SK-N-SH (cell line): ENCODE data around the gene SIN3A. TPM values are rescaled to one million over a fixed set of nuclear protein-coding genes. Genes with fewer than 3 reads are reported as not detected.

Source experiments
- CTCF ChIA-PET: fragments of 300-600, 350-600 bp; formaldehyde crosslinking; extraction: SDS; loops from one replicate; lab custom pipeline; 2021; lab: Yijun Ruan, JAX
- POLR2A ChIA-PET: fragments of 350-600 bp; sonication (Branson Sonifier 250); formaldehyde crosslinking; extraction: SDS; loops from one replicate; lab custom pipeline; 2020; ENCODE audit warnings: antibody characterized with exemption, inconsistent platforms; lab: Yijun Ruan, JAX
- DNase-seq: peaks from one replicate; pipeline ENCODE4 v3.0.0; 2012
- H2AFZ ChIP-seq: fragments of 200-600 bp; sonication (generic); 2 replicates; pipeline ENCODE4 v1.8.1; 2016; ENCODE audit warnings: antibody characterized with exemption, mild to moderate bottlenecking, low read depth
- H3F3A ChIP-seq: fragments of 200-600 bp; sonication (generic); replicated peaks from 2 replicates; pipeline ENCODE3; 2016; ENCODE audit warnings: antibody characterized with exemption, mild to moderate bottlenecking; ENCODE audit not compliant: insufficient read depth
- H3K27ac ChIP-seq, 2 experiments: fragments of 200-500 bp in 1 of 2; fragments of 200-600 bp in 1 of 2; sonication (Bioruptor generic) in 1 of 2; sonication (generic), shearing (Covaris generic) in 1 of 2; 2 replicates each; pipeline versions ENCODE4 v1.5.1 to v1.6.1; 2014 to 2016; ENCODE audit warnings: low read depth in 2 of 2, inconsistent platforms in 1 of 2, low read length in 1 of 2, mild to moderate bottlenecking in 1 of 2, mixed read lengths in 1 of 2
- H3K27me3 ChIP-seq: fragments of 200-600 bp; sonication (generic), shearing (Covaris generic); 2 replicates; pipeline ENCODE4 v1.6.1; 2016; ENCODE audit warnings: mixed run types; ENCODE audit not compliant: insufficient read depth
- H3K36me3 ChIP-seq, 2 experiments: fragments of 200-500 bp in 1 of 2; fragments of 200-600 bp in 1 of 2; sonication (Bioruptor generic) in 1 of 2; sonication (generic) in 1 of 2; replicated peaks in 1 of 2; 2 replicates each; pipeline versions ENCODE3 to v1.5.1; 2014 to 2016; ENCODE audit warnings: low read length in 1 of 2, mild to moderate bottlenecking in 1 of 2; ENCODE audit not compliant: insufficient read depth in 2 of 2, control insufficient read depth in 1 of 2
- H3K4me1 ChIP-seq, 2 experiments: fragments of 200-500 bp in 1 of 2; fragments of 200-600 bp in 1 of 2; sonication (Bioruptor generic) in 1 of 2; sonication (generic), shearing (Covaris generic) in 1 of 2; 2 replicates each; pipeline versions ENCODE4 v1.5.1 to v1.6.1; 2014 to 2016; ENCODE audit warnings: low read depth in 1 of 2, low read length in 1 of 2, mixed run types in 1 of 2; ENCODE audit not compliant: insufficient read depth in 2 of 2, control insufficient read depth in 1 of 2
- H3K4me2 ChIP-seq: fragments of 200-600 bp; sonication (generic), shearing (Covaris generic); 2 replicates; pipeline ENCODE4 v1.6.1; 2017; ENCODE audit warnings: mixed run types
- H3K4me3 ChIP-seq, 2 experiments: fragments of 200-500 bp in 1 of 2; fragments of 200-600 bp in 1 of 2; sonication (Bioruptor generic) in 1 of 2; sonication (generic), shearing (Covaris generic) in 1 of 2; 2 replicates each; pipeline versions ENCODE4 v1.5.1 to v1.8.1; 2014 to 2016; ENCODE audit warnings: low read depth in 2 of 2, inconsistent platforms in 1 of 2, low read length in 1 of 2, mild to moderate bottlenecking in 1 of 2, mixed read lengths in 1 of 2, moderate library complexity in 1 of 2
- H3K79me2 ChIP-seq: fragments of 200-600 bp; sonication (generic); 2 replicates; pipeline ENCODE4 v1.8.1; 2017; ENCODE audit warnings: mild to moderate bottlenecking; ENCODE audit not compliant: insufficient read depth
- H3K9ac ChIP-seq: fragments of 200-600 bp; sonication (generic); 2 replicates; pipeline ENCODE4 v1.6.1; 2017; ENCODE audit warnings: mixed run types
- H3K9me2 ChIP-seq: fragments of 200-600 bp; sonication (generic); 2 replicates; pipeline ENCODE4 v1.6.1; 2017; ENCODE audit warnings: mixed run types
- H3K9me3 ChIP-seq: fragments of 200-600 bp; sonication (generic); 2 replicates; pipeline ENCODE4 v1.6.1; 2017; ENCODE audit warnings: mixed run types, mild to moderate bottlenecking, moderate library complexity
- H4K20me1 ChIP-seq: fragments of 200-600 bp; sonication (generic); 2 replicates; pipeline ENCODE4 v1.6.1; 2017; ENCODE audit warnings: mild to moderate bottlenecking, mixed run types; ENCODE audit not compliant: insufficient read depth
- FOSL2 ChIP-seq: IDR thresholded peaks from 2 replicates; pipeline ENCODE4 v1.4.0; 2012; ENCODE audit warnings: low read depth, mild to moderate bottlenecking, moderate library complexity, borderline replicate concordance
- FOXJ3 ChIP-seq: sonication (generic); formaldehyde crosslinking; IDR thresholded peaks from 2 replicates; pipeline ENCODE4 v1.5.1; 2020; ENCODE audit warnings: mild to moderate bottlenecking, missing genetic modification reagents
- GATA2 ChIP-seq: sonication (generic); formaldehyde crosslinking; IDR thresholded peaks from 2 replicates; pipeline ENCODE4 v1.5.0; 2020; ENCODE audit warnings: mild to moderate bottlenecking, missing genetic modification reagents
- MXI1 ChIP-seq: IDR thresholded peaks from 2 replicates; pipeline ENCODE4 v1.6.1; 2012; ENCODE audit warnings: mild to moderate bottlenecking, low read depth, low read length, improper control_type of control experiment
- NFIC ChIP-seq: IDR thresholded peaks from 2 replicates; pipeline ENCODE4 v1.4.0; 2012; ENCODE audit warnings: borderline replicate concordance
- POLR2AphosphoS5 ChIP-seq: IDR thresholded peaks from 2 replicates; pipeline ENCODE4 v1.6.1; 2012; ENCODE audit warnings: low read depth, low read length
- RCOR1 ChIP-seq: fragments of 150-350 bp; IDR thresholded peaks from 2 replicates; pipeline ENCODE4 v1.6.1; 2017; ENCODE audit warnings: antibody characterized with exemption, low read length
- RFX5 ChIP-seq: IDR thresholded peaks from 2 replicates; pipeline ENCODE4 v1.6.1; 2012; ENCODE audit warnings: mild to moderate bottlenecking, improper control_type of control experiment, low read length
- RXRA ChIP-seq: IDR thresholded peaks from 2 replicates; pipeline ENCODE4 v1.4.0; 2012; ENCODE audit warnings: low read depth, mild to moderate bottlenecking, borderline replicate concordance
- SMC3 ChIP-seq: IDR thresholded peaks from 2 replicates; pipeline ENCODE4 v1.6.1; 2012; ENCODE audit warnings: low read depth, low read length, improper control_type of control experiment
- TCF12 ChIP-seq: IDR thresholded peaks from 2 replicates; pipeline ENCODE4 v1.4.0; 2012
- TEAD4 ChIP-seq: IDR thresholded peaks from 2 replicates; pipeline ENCODE4 v1.4.0; 2012; ENCODE audit warnings: mild to moderate bottlenecking, borderline replicate concordance; ENCODE audit not compliant: insufficient read depth
- whole genome bisulfite sequencing: methylation state at CpG from one replicate; pipeline ENCODE4 v1.1.6; 2017; ENCODE audit warnings: low lambda C conversion rate; 5-methylcytosine and 5-hydroxymethylcytosine counted together
- polyA plus RNA-seq, 3 experiments: library from polyadenylated mRNA; depleted of rRNA; stranded (reverse); fragments of >200 nt; gene quantifications; 2 replicates each; pipeline ENCODE4 v1.2.3, GENCODE V29; 2012
- TF ChIP-seq, protein P1 (sequence below): fragments of 200-600 bp; sonication (generic); IDR thresholded peaks from 2 replicates; pipeline ENCODE4 v1.6.1; 2017; ENCODE audit warnings: antibody characterized with exemption, mild to moderate bottlenecking, moderate library complexity
- TF ChIP-seq, protein P2 (sequence below): fragments of 150-350 bp; IDR thresholded peaks from 2 replicates; pipeline ENCODE4 v1.6.1; 2016; ENCODE audit warnings: mild to moderate bottlenecking, low read depth, low read length
- TF ChIP-seq, protein P3 (sequence below): fragments of 150-350 bp; IDR thresholded peaks from 2 replicates; pipeline ENCODE4 v1.6.1; 2017; ENCODE audit warnings: antibody characterized with exemption, low read length, low read depth, borderline replicate concordance
- TF ChIP-seq, protein P4 (sequence below): IDR thresholded peaks from 2 replicates; pipeline ENCODE4 v1.4.0; 2012; ENCODE audit warnings: low read depth

The SIN3A gene
- polyA plus RNA-seq, 1 of the 3 experiments (the other 2 are of a cell fraction): 32.2 TPM

DNA sequence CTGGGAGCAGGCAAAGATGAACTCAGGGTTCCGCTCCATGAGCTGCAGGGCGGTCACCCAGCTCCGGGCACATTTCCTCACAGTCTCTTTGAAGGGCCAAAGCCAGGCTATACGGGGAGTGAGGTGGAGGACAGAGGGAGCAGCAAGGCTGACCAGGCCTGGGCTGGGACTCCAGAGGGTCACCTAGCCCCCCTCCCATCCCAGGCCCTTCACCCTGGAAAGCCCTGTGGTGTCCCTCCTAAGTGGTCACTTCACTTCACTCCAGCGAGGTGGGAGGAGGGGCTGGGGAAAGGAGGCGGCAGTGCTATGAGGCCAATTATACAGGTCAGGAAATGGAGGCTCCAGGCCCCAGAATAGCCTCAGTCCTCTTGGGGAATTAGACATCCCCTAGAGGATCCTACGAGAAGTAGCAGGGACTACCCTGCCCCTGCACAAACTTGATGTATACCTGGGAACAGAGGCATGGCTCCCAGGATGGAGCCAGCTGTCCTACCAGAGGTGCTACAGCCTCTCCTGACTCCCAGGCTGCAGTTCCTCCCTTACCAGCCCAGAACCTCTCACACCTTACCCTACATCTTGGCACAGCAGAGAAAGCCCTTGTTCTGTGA, 88.7 kb downstream of the SIN3A start:
- 98% methylated on average over 6 of the region's 7 CpGs for WGBS
- TF ChIP-seq TCF12 (no peak), RXRA (no peak), POLR2AphosphoS5 (no peak), FOXJ3 (CRISPR knock-in tag) (no peak), MXI1 (no peak), SMC3 (no peak), RCOR1 (no peak), FOSL2 (no peak), RFX5 (no peak), GATA2 (CRISPR knock-in tag) (no peak), TEAD4 (no peak), NFIC (no peak)
- TF ChIP-seq, protein P1, sequence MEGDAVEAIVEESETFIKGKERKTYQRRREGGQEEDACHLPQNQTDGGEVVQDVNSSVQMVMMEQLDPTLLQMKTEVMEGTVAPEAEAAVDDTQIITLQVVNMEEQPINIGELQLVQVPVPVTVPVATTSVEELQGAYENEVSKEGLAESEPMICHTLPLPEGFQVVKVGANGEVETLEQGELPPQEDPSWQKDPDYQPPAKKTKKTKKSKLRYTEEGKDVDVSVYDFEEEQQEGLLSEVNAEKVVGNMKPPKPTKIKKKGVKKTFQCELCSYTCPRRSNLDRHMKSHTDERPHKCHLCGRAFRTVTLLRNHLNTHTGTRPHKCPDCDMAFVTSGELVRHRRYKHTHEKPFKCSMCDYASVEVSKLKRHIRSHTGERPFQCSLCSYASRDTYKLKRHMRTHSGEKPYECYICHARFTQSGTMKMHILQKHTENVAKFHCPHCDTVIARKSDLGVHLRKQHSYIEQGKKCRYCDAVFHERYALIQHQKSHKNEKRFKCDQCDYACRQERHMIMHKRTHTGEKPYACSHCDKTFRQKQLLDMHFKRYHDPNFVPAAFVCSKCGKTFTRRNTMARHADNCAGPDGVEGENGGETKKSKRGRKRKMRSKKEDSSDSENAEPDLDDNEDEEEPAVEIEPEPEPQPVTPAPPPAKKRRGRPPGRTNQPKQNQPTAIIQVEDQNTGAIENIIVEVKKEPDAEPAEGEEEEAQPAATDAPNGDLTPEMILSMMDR: no peak
- TF ChIP-seq, protein P2, sequence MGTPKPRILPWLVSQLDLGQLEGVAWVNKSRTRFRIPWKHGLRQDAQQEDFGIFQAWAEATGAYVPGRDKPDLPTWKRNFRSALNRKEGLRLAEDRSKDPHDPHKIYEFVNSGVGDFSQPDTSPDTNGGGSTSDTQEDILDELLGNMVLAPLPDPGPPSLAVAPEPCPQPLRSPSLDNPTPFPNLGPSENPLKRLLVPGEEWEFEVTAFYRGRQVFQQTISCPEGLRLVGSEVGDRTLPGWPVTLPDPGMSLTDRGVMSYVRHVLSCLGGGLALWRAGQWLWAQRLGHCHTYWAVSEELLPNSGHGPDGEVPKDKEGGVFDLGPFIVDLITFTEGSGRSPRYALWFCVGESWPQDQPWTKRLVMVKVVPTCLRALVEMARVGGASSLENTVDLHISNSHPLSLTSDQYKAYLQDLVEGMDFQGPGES: no peak
- TF ChIP-seq, protein P3, sequence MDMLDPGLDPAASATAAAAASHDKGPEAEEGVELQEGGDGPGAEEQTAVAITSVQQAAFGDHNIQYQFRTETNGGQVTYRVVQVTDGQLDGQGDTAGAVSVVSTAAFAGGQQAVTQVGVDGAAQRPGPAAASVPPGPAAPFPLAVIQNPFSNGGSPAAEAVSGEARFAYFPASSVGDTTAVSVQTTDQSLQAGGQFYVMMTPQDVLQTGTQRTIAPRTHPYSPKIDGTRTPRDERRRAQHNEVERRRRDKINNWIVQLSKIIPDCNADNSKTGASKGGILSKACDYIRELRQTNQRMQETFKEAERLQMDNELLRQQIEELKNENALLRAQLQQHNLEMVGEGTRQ: no peak
- TF ChIP-seq, protein P4, sequence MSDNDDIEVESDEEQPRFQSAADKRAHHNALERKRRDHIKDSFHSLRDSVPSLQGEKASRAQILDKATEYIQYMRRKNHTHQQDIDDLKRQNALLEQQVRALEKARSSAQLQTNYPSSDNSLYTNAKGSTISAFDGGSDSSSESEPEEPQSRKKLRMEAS: no peak
- Histone ChIP-seq H3K9ac (no peak overlapping the region), H3K4me3 (no peak overlapping the region), H3K79me2 (peaks cover 13% of the 10 kb centered on the region), H3K4me1 (peaks cover 5 to 6% of the 10 kb centered on the region in 2 experiments; a peak in 2 of 4 replicates), H4K20me1 (no peaks in the 10 kb centered on the region; the same call in 1 of the 2 replicates), H2AFZ (no peak overlapping the region), H3K36me3 (peaks cover 27 to 67% of the 10 kb centered on the region in 2 experiments), H3K27ac (no peak overlapping the region), H3K9me3 (no peaks in the 10 kb centered on the region), H3K27me3 (no peaks in the 10 kb centered on the region), H3K9me2 (no peaks in the 10 kb centered on the region), H3K4me2 (no peak overlapping the region), H3F3A (no peaks in the 10 kb centered on the region)
- DNase-seq: no peak
- ChIA-PET POLR2A (interaction anchor here (0.6 to 0.8 kb wide), 2 partner anchors 90 to 374 kb away, joined by 3 to 4 read pairs; no protein-coding TSS in a partner anchor), CTCF (interaction anchor here (0.9 to 1.5 kb wide), 2 partner anchors 10 to 18 kb away, joined by 3 read pairs; no protein-coding TSS in a partner anchor)
